Measurements from ENCODE around the gene RBSN.
A peak's percentile ranks its signal among the peaks of the same experiment; 100 is the strongest.

The RBSN gene

GRCh38 chr3:15097891-15098290 is 1.1 kb downstream of the RBSN start:
- DNase-seq, result no peak

GRCh38 chr3:15096046-15096445 is 2.9 kb downstream of the RBSN start:
- DNase-seq, result no peak

GRCh38 chr3:15094187-15094875 is 4.6 kb downstream of the RBSN start:
- DNase-seq, result no peak

- DNase-seq, result no peak
These were observed 6.3 kb downstream of the RBSN start for GRCh38 chr3:15092686-15093085.

- DNase-seq, result no peak
These were observed 7.4 kb downstream of the RBSN start for GRCh38 chr3:15091575-15091974.

- DNase-seq, result no peak
These were observed 9.7 kb downstream of the RBSN start for GRCh38 chr3:15089201-15089600.

- DNase-seq, result no peak
These were observed 12.2 kb downstream of the RBSN start for GRCh38 chr3:15086699-15087098.

- no peak for DNase-seq
These were observed 12.7 kb downstream of the RBSN start for GRCh38 chr3:15086263-15086662.

- DNase-seq, result no peak
These were observed 15.7 kb downstream of the RBSN start for GRCh38 chr3:15083252-15083651.

GRCh38 chr3:15081960-15082664 is 16.8 kb downstream of the RBSN start:
- DNase-seq, result peak; percentile 59

GRCh38 chr3:15079091-15079490 is 19.9 kb downstream of the RBSN start:
- no peak for DNase-seq

GRCh38 chr3:15074500-15074899 is 24.4 kb downstream of the RBSN start:
- DNase-seq, result no peak

- no peak for DNase-seq
These were observed 27.2 kb downstream of the RBSN start for GRCh38 chr3:15071699-15072098.

- no peak for DNase-seq
These were observed 29.5 kb downstream of the RBSN start for GRCh38 chr3:15069441-15069840.

- DNase-seq, result no peak
These were observed 32.5 kb downstream of the RBSN start for GRCh38 chr3:15066467-15066866.

- no peak for DNase-seq
These were observed 33.4 kb downstream of the RBSN start for GRCh38 chr3:15065550-15066007.

- DNase-seq, result peak; percentile 95
These were observed 34.0 kb downstream of the RBSN start, which contains the start of gene MRPS25 for GRCh38 chr3:15064835-15065549. Gene MRPS25 (minus strand): TSS chr3:15065315. CDS start chr3:15065194, 121 bp downstream.

GRCh38 chr3:15064299-15064834 is 34.6 kb downstream of the RBSN start:
- peak; percentile 25 for DNase-seq

- DNase-seq, result no peak
These were observed 35.2 kb downstream of the RBSN start for GRCh38 chr3:15063656-15064286.

GRCh38 chr3:15063238-15063637 is 35.7 kb downstream of the RBSN start:
- no peak for DNase-seq

- DNase-seq, result no peak
These were observed 38.9 kb downstream of the RBSN start for GRCh38 chr3:15060029-15060428.

- DNase-seq, result no peak
These were observed 42.1 kb downstream of the RBSN start for GRCh38 chr3:15056676-15057404.
